HL-60 (cell line): ENCODE measurements around the gene RPN1.

Experiments used
- DNase-seq, 2 experiments: peaks; one replicate each; pipeline ENCODE4 v3.0.0-alpha.2; 2010 to 2020; ENCODE audit warnings: low read depth in 1 of 2, low spot score in 1 of 2
- H3K27ac ChIP-seq: fragments of 250-450 bp; sonication (Bioruptor Pico); replicated peaks from 2 replicates; pipeline ENCODE4 v1.5.1; 2020; ENCODE audit warnings: mild to moderate bottlenecking, moderate library complexity
- H3K27me3 ChIP-seq: fragments of 250-450 bp; sonication (Bioruptor Pico); 2 replicates; pipeline ENCODE4 v1.5.1; 2021; ENCODE audit warnings: mild to moderate bottlenecking, moderate library complexity; ENCODE audit not compliant: insufficient read depth, poor library complexity, severe bottlenecking
- H3K4me3 ChIP-seq: replicated peaks from 2 replicates; pipeline ENCODE4 v1.5.1; 2011; ENCODE audit warnings: mild to moderate bottlenecking, control low read depth, low read length; ENCODE audit not compliant: insufficient read depth
- CTCF ChIP-seq: IDR thresholded peaks from one replicate; pipeline ENCODE4 v1.5.1; 2011; ENCODE audit warnings: low read length, control low read depth, inconsistent platforms; ENCODE audit not compliant: insufficient read depth
- GABPA ChIP-seq: IDR thresholded peaks from 2 replicates; pipeline ENCODE4 v1.6.1; 2012; ENCODE audit warnings: low read depth
- POLR2AphosphoS5 ChIP-seq: IDR thresholded peaks from 2 replicates; pipeline ENCODE4 v1.6.1; 2012; ENCODE audit warnings: low read depth
- REST ChIP-seq: IDR thresholded peaks from 2 replicates; pipeline ENCODE4 v1.6.1; 2012; ENCODE audit warnings: low read depth; ENCODE audit not compliant: insufficient replicate concordance
- SPI1 ChIP-seq: IDR thresholded peaks from 2 replicates; pipeline ENCODE4 v1.6.1; 2012; ENCODE audit warnings: low read depth, mild to moderate bottlenecking, borderline replicate concordance

The RPN1 gene

GRCh38 chr3:128634075-128634611 lies 16.5 kb downstream of the RPN1 start:
- no peak overlapping the region for H3K27ac ChIP-seq
- H3K27me3 ChIP-seq, result no peaks in the 10 kb centered on the region
- H3K4me3 ChIP-seq, result no peak overlapping the region
- no peak for TF ChIP-seq GABPA
- no peak for TF ChIP-seq POLR2AphosphoS5
- no peak for TF ChIP-seq REST
- TF ChIP-seq CTCF, result no peak
- no peak for TF ChIP-seq SPI1
- no peak for DNase-seq

DNA sequence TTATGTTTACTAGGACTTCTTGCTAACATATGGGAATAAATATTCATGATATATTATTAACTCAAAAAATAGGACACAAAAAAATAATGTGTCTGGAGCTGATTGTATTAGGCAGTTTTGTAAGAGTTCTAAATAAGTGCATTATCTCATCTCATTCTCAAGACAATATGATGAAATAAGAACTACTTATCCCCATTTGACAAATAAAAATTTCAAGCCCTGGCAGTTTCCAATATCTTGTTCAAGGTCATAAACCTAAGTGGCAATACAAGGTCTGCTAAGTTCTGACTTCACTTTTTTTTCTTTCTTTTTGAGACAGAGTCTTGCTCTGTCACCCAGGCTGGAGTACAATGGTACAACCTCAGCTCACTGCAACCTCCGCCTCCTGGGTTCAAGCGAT lies 18.3 kb downstream of the RPN1 start:
- H3K4me3 ChIP-seq, result no peak overlapping the region
- TF ChIP-seq REST (no peak), CTCF (no peak), POLR2AphosphoS5 (no peak), SPI1 (no peak), GABPA (no peak)

GRCh38 chr3:128629936-128630335 lies 20.7 kb downstream of the RPN1 start:
- Histone ChIP-seq H3K27ac (no peak overlapping the region), H3K27me3 (no peaks in the 10 kb centered on the region), H3K4me3 (no peak overlapping the region)
- no peak for TF ChIP-seq SPI1
- TF ChIP-seq GABPA, result no peak
- no peak for TF ChIP-seq REST
- TF ChIP-seq POLR2AphosphoS5, result no peak
- DNase-seq, result no peak

More for the DNA sequence above, 18.3 kb downstream of the RPN1 start:
- Histone ChIP-seq H3K27me3 (no peaks in the 10 kb centered on the region), H3K27ac (no peak overlapping the region)
- DNase-seq, result no peak
